Epithelial cell of proximal tubule (primary cell): ENCODE results near the gene C19orf47. TPM values are rescaled to one million over a fixed set of nuclear protein-coding genes. Genes with fewer than 3 reads are reported as not detected.

Experiments
- total RNA-seq: library from RNA; depleted of rRNA; stranded (reverse); fragments of >200 nt; gene quantifications from 2 replicates; pipeline ENCODE4 v1.2.3, GENCODE V29; 2015

C19orf47 gene
- total RNA-seq, 1 donor from 2014 or later: 13.5 TPM

Other genes starting within 250 kb of the C19orf47 start
- 9.9 and 10.4 TPM in 2 replicates for gene MAP3K10, start 157.0 kb downstream of the C19orf47 start, total RNA-seq
- gene TTC9B, start 130.0 kb downstream of the C19orf47 start, total RNA-seq: not detected in 2 replicates
- 0.14 and 0.23 TPM in 2 replicates for gene CCNP, start 121.7 kb downstream of the C19orf47 start, total RNA-seq
- gene AKT2, start 63.1 kb downstream of the C19orf47 start, total RNA-seq: 46.4 and 77.0 TPM in 2 replicates
- gene PLD3, start 298 bp upstream of the C19orf47 start, total RNA-seq: 148 and 284 TPM in 2 replicates
- not detected in 2 replicates for gene HIPK4, start 41.8 kb upstream of the C19orf47 start, total RNA-seq
- gene PRX, start 65.0 kb upstream of the C19orf47 start, total RNA-seq: 0.80 and 1.3 TPM in 2 replicates
- 14.2 and 14.5 TPM in 2 replicates for gene SERTAD1, start 77.6 kb upstream of the C19orf47 start, total RNA-seq
- gene SERTAD3, start 95.9 kb upstream of the C19orf47 start, total RNA-seq: 11.3 and 18.1 TPM in 2 replicates
- 29.0 and 34.0 TPM in 2 replicates for gene BLVRB, start 117.3 kb upstream of the C19orf47 start, total RNA-seq
- 0.14 and 0.17 TPM in 2 replicates for gene SPTBN4, start 118.6 kb upstream of the C19orf47 start, total RNA-seq
- 108 and 113 TPM in 2 replicates for gene SHKBP1, start 228.5 kb upstream of the C19orf47 start, total RNA-seq